Activated CD8-positive, alpha-beta memory T cell treated with anti-CD3 and anti-CD28 coated beads for 24 hours (primary cell): Measurements from ENCODE around the gene HGFAC.
A peak's percentile ranks its signal among the peaks of the same experiment; 100 is the strongest.

ENCODE experiments used
- DNase-seq: peaks from one replicate; pipeline ENCODE4 v3.0.0-alpha.2; 2020

The HGFAC gene

DNA sequence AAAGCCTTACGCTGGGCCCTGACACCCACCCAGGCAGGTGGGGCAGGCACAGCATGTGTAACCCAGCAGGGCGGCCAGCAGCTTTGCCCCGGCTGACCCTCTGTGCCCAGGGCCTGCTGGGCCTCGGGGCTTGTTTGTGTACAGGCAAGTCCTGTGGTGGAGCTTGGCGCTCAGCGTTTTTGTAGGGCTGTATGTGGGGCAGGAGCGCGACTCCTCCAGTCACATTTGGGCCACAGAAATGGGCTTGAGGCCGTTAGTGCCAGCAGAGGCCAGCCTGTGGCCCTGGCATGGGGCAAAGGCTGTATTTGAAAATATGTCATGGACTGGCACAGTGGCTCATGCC lies 14.7 kb upstream of the HGFAC start:
- no peak for DNase-seq

DNA sequence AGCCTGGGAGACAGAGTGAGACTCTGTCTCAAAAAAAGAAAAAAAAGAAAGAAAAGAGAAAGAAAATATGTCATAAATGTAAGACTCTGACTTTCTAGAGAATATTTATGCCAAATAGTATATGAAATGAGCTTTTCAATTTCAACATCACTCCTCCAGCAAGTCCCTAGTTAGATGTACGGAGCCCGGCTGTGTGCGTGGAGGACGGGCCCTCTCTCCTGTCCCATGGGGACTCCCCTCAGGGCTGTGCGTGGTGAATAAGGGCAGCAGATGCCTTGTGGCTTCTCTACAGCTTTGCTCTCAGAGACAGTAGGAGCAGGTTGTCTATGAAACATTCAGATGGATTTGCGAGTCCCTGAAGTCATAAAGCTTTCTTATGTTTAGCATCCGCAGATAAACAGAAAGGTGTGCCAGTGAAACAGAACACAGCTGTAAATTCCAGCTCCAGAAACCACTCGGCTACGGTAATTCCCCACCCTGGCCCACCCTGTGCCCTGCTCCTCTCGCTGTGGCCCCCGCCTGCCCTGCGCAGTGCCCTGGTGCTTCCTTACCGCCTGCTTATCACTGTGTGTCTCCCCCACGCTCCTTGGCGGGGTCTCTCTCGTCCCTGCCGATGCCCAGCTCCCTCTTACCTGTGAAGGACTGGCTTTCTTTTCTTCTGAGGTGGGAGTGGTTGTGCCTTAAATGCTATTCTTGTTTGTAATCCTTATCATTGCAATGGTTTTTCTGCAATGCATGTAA lies 13.9 kb upstream of the HGFAC start:
- DNase-seq: no peak

DNA sequence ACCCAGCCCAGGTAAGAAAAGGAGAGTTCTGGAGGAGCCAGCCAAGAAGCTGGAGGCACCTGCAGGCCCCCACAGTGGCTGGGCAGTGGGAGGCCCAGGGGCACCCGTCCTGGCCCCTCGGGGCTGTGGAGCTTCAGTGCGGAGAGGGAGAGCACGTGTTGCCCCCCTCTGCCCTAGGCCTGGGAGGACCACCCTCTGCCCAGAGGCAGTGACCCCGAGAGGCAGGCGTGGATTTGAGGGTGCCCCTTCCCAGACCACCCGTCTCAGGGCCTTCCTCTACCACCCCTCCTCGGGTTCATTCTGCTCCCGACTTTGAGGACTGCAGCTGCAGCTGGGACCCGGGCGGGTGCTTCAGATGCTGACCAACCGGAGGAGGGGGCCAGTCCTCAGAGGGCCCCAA lies 12.1 kb upstream of the HGFAC start:
- DNase-seq: no peak

DNA sequence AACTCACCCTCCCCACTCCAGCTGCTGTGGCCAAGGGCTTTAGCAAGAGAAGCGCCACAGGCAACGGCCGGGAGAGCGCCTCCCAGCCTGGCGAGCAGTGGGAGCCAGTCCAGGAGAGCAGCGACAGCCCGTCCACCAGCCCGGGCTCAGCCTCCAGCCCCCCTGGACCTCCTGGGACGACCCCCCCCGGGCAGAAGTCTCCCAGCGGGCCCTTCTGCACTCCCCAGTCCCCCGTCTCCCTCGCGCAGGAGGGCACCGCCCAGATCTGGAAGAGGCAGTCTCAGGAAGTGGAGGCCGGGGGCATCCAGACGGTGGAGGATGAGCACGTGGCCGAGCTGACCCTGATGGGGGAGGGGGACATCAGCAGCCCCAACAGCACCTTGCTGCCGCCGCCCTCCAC lies 11.2 kb upstream of the HGFAC start:
- no peak for DNase-seq

DNA sequence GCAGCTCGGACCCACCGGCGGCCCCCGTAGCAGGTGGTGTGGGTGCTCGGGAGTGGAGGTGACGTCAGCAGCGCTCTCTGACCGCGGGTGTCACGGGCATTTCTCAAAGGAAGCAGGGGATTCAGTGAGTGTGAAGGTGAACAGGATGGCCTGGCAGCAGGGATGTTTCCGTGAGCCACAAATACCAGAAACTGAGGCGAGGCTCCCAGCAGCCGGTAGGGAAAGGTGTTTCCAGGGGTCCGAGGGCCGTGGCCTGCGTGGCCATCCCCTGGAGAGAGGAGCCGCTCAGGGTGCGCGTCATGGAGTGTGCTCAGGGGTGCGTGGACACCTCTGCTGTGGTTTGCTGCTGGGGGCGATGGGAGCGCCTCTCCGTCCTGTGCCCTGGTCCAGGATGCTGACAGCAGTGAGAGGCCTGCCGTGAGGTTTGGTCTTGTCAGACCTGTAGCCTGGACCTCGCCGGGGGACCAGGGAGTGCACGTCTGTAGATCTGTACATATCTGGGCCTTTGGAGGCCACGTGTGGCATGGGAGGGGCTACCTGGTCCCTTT lies 10.2 kb upstream of the HGFAC start:
- no peak for DNase-seq

DNA sequence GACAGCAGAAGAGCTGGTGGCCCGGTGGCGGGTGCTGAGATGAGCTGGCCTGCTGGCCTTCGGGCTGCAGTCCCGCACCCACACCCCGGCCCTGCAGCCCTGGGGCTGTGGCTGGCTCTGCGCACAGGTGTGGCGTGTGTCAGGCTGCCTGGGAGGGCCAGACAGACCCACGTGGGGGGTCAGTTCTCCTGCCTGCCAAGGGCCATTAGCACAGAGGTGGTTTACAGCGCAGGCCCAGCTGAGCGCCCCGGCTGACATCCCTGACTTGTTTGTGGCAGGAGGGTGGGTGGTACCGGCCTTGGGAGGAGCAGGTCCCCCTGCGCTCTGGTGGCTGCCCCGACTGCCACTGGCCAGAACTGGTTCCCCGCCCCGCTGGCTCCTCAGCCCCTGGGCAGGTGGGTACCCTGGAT lies 9.4 kb upstream of the HGFAC start:
- no peak for DNase-seq

DNA sequence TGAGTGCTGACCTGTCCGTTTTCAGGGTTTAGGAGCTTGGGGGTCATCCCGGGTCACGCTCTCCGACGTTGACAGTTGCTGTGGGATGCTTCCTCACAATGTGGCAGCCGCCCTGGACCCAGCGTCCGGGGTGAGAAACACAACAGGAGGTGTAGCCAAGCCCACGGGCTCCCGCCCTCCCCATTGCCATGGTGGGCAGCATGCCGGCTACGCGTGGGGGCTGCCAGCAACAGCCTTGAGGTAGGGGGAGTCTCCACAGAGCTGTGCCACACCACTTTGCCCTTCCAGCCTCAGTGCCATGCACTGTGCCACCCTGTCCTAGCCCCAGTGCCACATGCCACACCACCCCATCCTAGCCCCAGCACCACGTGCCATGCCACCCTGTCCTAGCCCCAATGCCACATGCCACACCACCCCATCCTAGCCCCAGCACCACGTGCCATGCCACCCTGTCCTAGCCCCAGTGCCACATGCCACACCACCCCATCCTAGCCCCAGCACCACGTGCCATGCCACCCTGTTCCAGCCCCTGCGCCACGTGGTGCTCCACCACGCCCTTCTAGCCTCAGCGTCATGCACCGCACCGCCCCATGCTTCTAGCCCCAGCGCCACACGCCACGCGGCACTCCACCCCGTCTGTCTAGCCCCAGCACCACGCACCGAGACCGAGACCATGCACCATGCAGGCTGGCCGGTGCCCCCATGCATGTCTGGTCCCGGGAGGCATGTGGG lies 8.5 kb upstream of the HGFAC start:
- no peak for DNase-seq

DNA sequence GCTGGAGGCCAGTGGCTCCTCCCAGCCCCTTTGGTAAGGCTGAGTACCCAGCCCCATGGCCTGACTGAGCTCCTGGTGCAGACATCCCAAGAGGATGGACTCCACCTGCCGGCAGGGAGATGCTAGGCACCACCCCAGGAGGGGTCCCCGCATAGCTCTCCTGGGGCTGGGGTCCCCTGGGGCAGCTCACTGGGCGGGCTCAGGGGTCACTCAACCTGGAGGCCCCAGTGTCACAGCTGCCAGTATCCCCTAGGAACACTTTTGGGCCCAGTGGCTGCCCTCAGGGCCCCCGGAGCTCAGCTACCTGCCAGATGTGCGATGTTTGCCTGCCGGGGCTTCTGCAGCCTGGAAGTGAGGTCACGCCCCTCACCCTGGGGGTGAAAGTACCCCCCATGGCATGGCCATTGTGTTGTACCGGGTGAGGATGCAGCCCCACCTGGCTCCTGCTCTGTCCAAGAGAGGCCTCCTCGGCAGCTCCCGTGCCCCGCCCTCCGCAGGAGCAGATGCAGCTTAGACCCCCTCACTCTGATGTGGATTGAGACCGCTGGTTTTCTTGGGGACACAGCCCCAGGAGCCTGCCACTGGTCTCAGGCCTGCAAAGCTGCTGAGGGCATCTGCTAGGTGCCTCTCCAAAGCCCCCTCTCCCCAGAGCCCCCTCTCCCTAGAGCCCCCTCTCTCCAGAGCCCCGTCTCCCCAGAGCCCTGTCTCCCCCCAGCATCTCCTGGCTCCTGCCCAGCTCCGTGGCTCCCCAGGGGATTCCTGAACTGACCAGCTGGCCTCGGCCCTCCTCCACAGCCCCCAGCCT lies 6.7 kb upstream of the HGFAC start:
- DNase-seq: no peak

DNA sequence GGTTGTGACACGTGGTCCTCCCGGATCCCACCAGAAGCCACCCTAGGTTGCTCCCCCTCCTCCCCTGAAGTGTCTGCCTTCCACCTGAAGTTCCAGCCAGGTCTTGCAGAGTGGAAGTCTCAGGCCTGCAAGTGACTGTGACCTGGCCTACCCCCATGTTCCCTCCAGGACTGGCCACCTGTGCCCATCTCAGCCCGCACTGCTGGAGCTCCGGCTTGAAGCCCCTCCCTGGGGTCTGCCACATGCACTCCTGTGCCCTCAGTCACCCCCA lies 6.1 kb upstream of the HGFAC start:
- no peak for DNase-seq

DNA sequence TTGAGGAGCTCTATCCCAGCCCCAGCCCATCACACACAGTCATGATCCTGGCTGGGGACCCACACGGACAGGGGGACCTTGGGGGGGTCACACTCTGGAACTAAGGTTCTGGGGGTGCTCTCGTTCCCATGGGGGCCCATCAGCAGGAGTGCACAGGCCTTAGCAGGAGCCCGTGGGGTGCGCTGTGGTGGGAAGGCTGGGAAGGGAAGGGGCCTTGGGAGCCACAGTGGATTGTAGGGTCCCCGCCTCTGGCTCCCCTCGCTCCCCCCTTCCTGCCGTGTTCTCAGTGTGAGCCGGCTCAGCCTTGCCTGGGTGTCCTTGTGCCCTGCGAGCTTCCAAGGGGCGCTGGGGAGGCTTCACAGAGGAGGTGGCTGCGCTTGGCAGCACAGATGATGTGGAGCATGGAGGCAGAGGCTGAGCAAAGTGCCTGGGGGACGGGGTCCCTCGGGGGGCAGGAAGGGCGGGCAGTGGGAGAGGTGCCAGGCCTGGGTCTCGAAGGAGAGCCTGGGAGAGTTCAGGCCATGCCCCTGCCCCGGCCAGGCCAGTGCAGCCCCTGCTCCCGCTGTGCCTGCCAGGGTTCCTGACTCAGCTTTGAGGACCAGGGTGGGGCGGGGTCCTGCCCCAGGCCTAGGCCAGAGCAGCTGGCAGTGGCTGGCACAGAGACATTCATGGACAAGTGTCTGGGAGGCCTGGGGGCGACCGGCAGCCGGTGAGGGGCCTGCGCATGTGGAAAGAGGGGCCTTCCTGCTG lies 5.5 kb upstream of the HGFAC start:
- no peak for DNase-seq

DNA sequence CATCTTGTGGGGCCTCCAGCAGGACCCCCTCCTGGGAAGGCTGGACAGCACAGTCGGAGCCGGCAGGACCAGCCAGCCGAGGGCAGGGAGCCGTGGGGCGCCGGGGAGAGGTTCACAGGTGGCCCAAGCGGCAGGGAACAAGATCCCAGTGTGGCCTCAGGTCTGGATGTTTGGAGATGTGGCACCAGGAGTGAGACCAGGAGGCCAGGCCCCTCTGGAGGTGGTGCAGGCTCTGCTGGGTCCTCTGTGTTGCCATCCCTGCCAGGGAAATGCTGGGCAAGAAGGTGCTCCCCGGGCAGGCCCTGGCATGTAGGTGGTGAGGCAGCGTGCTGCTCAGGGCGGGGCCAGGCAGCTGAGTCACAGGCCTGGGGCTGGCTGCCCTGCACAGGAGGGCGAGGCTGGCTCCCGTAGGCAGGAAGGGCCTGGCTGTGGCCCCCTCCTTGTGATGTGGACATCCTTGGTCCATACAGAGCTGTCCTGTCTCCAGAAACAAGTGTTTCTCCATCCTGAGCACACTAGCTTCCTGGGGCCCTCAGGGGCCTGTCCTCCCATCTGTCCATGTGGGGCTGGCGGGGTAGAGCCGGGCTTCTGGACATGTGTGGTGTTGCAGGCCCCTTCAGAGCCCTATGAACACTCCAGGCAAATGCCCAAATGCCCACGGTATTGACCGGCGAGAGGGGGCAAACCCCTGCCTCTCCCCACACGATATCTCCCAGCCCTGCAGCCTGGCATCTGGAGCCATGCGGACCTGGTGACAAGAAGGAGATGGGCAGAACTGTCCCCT lies 4.8 kb upstream of the HGFAC start:
- no peak for DNase-seq

DNA sequence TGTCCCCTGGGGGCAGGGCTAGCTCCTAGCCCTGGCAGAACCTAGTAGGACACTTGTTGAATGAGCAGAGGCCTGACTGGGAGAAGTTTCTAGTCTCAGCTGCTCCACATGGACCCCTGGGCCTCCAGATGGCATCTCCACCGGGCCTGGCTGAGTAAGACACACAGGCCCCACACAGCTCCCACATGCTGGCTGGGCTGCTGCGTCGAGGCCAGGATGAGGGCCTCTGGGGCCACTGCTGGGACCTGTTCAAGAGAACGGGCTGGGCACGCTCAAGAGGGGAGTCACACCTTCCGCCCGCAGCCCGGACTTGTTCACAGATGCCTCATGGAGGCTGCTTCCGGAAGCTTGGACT lies 4.2 kb upstream of the HGFAC start:
- no peak for DNase-seq

DNA sequence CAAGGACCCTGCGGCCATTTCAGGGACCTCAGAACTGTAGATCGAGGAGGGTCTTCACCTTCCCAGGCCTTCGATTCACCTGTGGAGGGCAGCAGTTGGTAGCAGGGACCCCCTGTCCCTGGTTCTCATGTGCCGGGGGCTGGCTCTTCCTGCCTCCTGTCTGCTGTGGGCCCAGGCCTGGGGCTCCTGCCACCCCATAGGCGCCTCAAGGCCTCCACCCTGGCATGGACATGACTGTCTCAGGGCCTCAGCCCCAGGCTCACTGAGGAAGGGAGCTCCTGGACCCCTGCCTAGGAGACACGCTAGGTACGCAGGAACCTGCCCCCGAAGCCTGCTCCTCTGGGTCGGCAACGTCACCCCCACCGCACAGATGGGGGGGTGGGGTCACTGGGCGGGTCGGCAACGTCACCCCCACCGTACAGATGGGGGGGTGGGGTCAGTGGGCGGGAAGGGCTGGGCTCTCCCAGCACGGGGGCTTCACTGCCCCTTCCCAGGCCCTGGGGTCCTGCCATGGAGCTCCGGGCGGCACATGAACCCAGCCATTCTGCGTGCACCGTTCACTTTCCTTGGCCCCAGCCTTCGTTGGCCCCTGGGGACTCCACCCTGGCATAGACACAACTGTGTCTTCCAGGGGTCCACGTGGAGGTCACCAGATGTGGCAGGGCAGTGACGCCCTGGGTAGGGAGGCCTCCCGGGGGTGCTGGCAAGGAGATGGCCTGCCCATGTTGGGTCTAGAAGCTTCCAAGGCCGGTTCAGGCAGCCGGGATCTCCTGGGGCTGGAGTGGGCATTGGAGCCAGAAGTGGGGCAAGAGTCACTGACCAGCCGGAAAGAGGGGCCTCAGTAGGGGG lies 3.5 kb upstream of the HGFAC start:
- no peak for DNase-seq

DNA sequence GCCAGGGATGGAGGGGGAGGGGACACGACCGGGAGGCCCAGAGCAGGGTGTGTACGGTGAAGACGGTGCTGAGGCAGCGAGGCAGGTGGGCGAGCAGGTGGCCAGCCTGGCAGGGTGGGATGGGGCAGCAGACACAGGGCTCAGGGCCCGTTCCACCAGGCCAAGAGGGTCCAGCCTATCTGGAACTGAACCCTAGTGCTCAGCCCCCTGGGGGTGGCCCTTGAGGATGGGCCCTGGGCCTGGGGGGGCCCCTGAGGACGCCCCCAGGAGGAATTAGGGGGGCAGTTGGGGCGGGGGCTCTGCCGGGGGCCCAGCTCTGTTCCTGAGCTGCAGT lies 3.0 kb upstream of the HGFAC start:
- DNase-seq: no peak

DNA sequence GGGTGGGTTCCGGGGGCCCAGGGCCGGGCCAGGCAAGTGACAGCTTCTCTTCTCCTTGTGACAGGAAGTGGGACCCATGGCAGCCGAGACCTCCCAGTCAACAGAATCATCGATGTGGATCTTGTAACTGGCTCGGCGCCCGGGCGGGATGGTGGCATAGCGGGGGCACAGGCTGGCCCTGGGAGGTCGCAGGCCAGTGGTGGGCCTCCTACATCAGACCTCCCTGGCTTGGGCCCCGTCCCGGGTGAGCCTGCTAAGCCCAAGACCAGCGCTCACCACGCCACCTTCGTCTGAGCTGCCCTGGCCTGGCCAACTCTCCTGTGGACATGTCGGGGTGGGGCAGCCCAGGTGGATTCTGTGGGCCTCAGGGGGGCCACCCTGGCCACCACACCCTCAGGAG lies 2.4 kb upstream of the HGFAC start:
- DNase-seq: no peak

DNA sequence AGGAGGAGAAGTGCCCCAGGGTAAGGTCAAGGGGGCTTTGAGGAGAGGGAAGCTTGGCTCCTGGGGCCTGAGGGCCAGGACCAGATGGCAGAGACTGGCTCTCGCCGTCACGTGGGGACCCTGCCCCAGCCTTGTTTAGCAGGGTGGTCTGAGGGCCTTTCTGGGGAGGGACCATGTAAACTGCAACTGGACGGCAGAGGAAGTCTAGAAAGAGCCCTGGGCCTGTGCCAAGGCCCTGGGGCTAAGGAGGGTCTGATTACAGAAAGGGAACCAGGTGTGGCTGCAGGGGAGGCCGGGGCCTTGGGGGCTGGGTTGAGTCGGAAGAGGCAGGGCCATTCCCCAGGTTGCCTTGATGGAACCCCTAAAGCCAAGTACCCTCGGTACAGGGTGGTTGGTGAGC lies 1.8 kb upstream of the HGFAC start:
- no peak for DNase-seq

DNA sequence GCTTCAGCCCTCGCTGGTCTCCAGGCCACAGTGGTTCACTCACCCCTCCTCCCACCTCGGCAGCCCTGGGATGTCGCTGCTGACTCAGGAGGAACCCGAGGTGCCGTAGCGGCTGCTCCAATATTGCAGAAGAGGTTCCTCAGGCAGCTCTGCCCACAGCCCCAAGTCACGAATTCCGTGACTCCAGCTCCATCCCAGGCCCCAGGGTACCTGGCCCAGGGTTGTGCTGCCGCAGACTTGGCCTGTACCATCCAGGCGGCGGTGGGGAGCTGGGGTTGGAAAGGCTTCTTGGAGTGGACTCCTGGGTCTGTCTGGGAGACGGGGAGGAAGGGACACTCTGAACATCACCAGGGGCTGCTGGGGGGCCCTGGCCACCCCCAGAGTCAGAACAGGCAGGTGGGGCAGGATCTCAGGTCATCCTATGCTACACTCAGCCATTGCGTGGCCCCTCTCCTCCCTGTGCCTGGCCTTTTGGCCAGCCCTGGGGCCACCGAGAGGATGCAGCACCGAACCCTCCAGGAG lies 728 bp upstream of the HGFAC start:
- DNase-seq: no peak

DNA sequence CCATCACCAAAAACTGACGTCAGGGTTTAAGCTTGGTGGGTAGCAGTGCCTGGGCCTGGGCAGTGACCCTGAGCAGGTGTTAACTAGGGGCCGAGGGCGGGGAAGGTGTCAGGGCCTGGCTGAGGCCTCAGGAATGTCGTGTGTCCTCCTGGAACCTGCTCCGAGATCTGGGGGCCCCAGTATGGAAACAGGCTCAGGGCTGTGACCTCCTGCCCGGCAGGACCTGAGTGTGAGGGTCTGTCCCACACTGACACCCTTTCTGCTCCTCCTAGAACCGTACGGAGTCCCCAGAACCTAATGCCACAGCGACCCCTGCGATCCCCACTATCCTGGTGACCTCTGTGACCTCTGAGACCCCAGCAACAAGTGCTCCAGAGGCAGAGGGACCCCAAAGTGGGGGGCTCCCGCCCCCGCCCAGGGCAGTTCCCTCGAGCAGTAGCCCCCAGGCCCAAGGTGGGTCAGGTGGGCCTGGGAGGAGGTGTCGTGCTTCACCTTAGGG lies 741 bp downstream of the HGFAC start:
- DNase-seq: no peak

DNA sequence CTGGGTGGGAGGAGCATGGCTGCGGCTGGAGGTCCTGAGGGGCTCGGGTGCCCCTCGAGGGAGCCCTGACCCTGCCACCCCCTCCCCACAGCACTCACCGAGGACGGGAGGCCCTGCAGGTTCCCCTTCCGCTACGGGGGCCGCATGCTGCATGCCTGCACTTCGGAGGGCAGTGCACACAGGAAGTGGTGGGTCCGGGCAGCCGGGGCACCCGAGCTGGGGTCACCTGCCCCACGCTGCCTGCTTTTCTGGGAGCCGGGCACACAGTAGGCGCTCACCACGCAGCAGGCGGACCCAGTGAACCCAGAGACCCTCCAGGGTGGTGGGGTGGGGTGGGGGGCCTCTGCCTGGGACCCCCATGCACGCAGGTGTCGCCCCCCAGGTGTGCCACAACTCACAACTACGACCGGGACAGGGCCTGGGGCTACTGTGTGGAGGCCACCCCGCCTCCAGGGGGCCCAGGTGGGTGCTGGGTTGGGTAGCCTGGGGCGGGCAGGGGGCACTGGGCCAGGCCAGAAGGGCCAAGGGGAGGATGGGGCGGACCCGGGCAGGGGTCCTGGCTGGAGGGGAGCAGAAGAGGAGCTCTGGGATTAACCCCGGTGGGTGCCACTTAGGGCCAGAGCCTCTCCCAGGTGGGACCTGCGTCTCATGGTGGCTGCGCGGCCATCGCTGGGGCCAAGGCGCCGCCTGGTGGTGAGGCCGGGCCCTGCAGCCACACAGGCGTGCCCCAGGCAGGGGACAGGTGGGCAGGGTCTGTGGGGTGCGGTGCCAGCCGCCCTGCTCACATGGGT lies 1.4 kb downstream of the HGFAC start:
- peak; percentile 88 for DNase-seq

DNA sequence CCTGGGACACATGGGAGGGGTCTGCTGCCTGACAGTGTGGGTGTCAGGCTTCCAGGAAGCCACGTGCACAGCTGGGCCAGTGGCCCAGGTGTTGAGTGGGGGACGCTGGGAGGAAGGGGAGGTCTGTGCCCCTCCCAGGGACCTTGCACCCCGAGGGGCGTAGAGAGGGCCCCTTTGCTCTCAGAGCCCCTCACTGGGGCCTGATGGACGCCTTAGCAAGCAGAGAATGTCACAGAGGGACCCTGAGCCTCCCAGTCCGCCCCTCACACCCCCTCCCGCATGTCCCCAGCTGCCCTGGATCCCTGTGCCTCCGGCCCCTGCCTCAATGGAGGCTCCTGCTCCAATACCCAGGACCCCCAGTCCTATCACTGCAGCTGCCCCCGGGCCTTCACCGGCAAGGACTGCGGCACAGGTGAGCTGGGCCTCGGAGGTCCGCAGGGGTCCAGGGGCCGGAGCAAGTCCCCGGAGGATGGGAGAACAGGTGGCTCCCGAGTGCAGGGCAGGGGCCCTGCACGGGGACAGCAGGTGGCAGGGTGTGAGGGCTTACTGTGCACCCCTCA lies 2.1 kb downstream of the HGFAC start:
- no peak for DNase-seq
